ENCODE measurements around the gene FAM114A2.

GRCh38 chr5:154076240-154076922, 37.7 kb upstream of the FAM114A2 start:
- TF ChIP-seq POLR2A (IDR thresholded peaks at IDR 0.05) (no peak), CTCF (IDR thresholded peaks at IDR 0.05) (no peak), POLR2AphosphoS5 (IDR thresholded peaks at IDR 0.05) (no peak)

Data from upper lobe of left lung (tissue), 4 donors.